Mesendoderm (in vitro differentiated cells): Measurements from ENCODE around the gene EBF3.
A peak's percentile ranks its signal among the peaks of the same experiment; 100 is the strongest.

Experiments used
- DNase-seq: peaks from one replicate; pipeline ENCODE4 v3.0.0; 2013
- H2AK5ac ChIP-seq: 2 replicates; pipeline ENCODE4 v1.6.1; 2013; ENCODE audit warnings: low read length, inconsistent platforms
- H2BK120ac ChIP-seq: 2 replicates; pipeline ENCODE4 v1.6.1; 2013; ENCODE audit warnings: low read depth, mild to moderate bottlenecking, low read length, moderate library complexity, mixed read lengths
- H2BK15ac ChIP-seq: replicated peaks from 2 replicates; pipeline ENCODE4 v1.6.1; 2013; ENCODE audit warnings: low read depth, mild to moderate bottlenecking, moderate library complexity
- H2BK5ac ChIP-seq: 2 replicates; pipeline ENCODE4 v1.6.1; 2013; ENCODE audit warnings: low read length, inconsistent platforms
- H3K18ac ChIP-seq: 2 replicates; pipeline ENCODE4 v1.6.1; 2013; ENCODE audit warnings: mild to moderate bottlenecking, low read length, mixed read lengths
- H3K23ac ChIP-seq: one replicate; pipeline ENCODE4 v1.6.1; 2013; ENCODE audit warnings: low read length
- H3K27ac ChIP-seq: 2 replicates; pipeline ENCODE4 v1.5.1; 2013; ENCODE audit warnings: low read depth, mild to moderate bottlenecking, inconsistent platforms, low read length, moderate library complexity
- H3K27me3 ChIP-seq: 2 replicates; pipeline ENCODE4 v1.6.1; 2013; ENCODE audit warnings: low read length, control low read depth, mild to moderate bottlenecking, inconsistent platforms; ENCODE audit not compliant: insufficient read depth, poor library complexity
- H3K36me3 ChIP-seq: 2 replicates; pipeline ENCODE4 v1.6.1; 2013; ENCODE audit warnings: low read length, inconsistent platforms; ENCODE audit not compliant: control insufficient read depth, insufficient read depth
- H3K4ac ChIP-seq: one replicate; pipeline ENCODE4 v1.6.1; 2013; ENCODE audit warnings: low read depth, mild to moderate bottlenecking, low read length, moderate library complexity
- H3K4me1 ChIP-seq: 2 replicates; pipeline ENCODE4 v1.6.1; 2013; ENCODE audit warnings: low read depth, low read length, inconsistent platforms; ENCODE audit not compliant: control insufficient read depth
- H3K4me2 ChIP-seq: 2 replicates; pipeline ENCODE4 v1.6.1; 2013; ENCODE audit warnings: low read length
- H3K4me3 ChIP-seq: 2 replicates; pipeline ENCODE4 v1.5.1; 2013; ENCODE audit warnings: mild to moderate bottlenecking, low read length
- H3K56ac ChIP-seq: one replicate; pipeline ENCODE4 v1.6.1; 2013; ENCODE audit warnings: low read length
- H3K79me1 ChIP-seq: 2 replicates; pipeline ENCODE4 v1.6.1; 2013; ENCODE audit warnings: low read length, inconsistent platforms
- H3K79me2 ChIP-seq: 2 replicates; pipeline ENCODE4 v1.6.1; 2013; ENCODE audit warnings: mild to moderate bottlenecking, low read length; ENCODE audit not compliant: control insufficient read depth, insufficient read depth
- H3K9ac ChIP-seq: 2 replicates; pipeline ENCODE4 v1.6.1; 2013; ENCODE audit warnings: low read length, inconsistent platforms
- H4K5ac ChIP-seq: one replicate; pipeline ENCODE4 v1.6.1; 2013; ENCODE audit warnings: low read length
- H4K8ac ChIP-seq: one replicate; pipeline ENCODE4 v1.6.1; 2013; ENCODE audit warnings: low read depth, mild to moderate bottlenecking, control low read depth, low read length, moderate library complexity
- WGBS: extraction: QIAGEN DNeasy Blood & Tissue Kit; methylation state at CpG from one replicate; pipeline ENCODE4 v1.1.7; 2013; ENCODE audit warnings: low lambda C conversion rate, missing lambda C conversion rate; ENCODE audit not compliant: insufficient coverage; ENCODE audit errors: extremely low coverage; 5-methylcytosine and 5-hydroxymethylcytosine counted together

EBF3 gene

GRCh38 chr10:130003787-130004613 is 39.9 kb upstream of the EBF3 start:
- Histone ChIP-seq H3K23ac (no peak overlapping the region), H2BK5ac (no peak overlapping the region), H4K5ac (no peak overlapping the region), H3K27me3 (no peaks in the 10 kb centered on the region), H3K9ac (no peak overlapping the region), H4K8ac (no peak overlapping the region), H2BK120ac (no peak overlapping the region), H3K56ac (no peak overlapping the region), H2BK15ac (no peak overlapping the region), H3K27ac (no peak overlapping the region), H3K36me3 (no peaks in the 10 kb centered on the region), H3K79me2 (no peaks in the 10 kb centered on the region), H3K4me1 (no peaks in the 10 kb centered on the region), H2AK5ac (no peak overlapping the region), H3K79me1 (no peaks in the 10 kb centered on the region), H3K18ac (no peak overlapping the region), H3K4ac (no peak overlapping the region), H3K4me2 (no peak overlapping the region), H3K4me3 (no peak overlapping the region)
- no CpG with 5 or more reads among the region's 8 CpGs for WGBS
- DNase-seq, result no peak

GRCh38 chr10:130003166-130003565 is 39.1 kb upstream of the EBF3 start:
- H3K4me2 ChIP-seq, result no peak overlapping the region
- H2BK15ac ChIP-seq, result no peak overlapping the region
- no peak overlapping the region for H3K27ac ChIP-seq
- no peak overlapping the region for H3K56ac ChIP-seq
- no peaks in the 10 kb centered on the region for H3K79me2 ChIP-seq
- no peaks in the 10 kb centered on the region for H3K4me1 ChIP-seq
- no peak overlapping the region for H4K5ac ChIP-seq
- no peak overlapping the region for H3K4ac ChIP-seq
- H3K4me3 ChIP-seq, result no peak overlapping the region
- no peaks in the 10 kb centered on the region for H3K79me1 ChIP-seq
- H3K18ac ChIP-seq, result no peak overlapping the region
- H2BK120ac ChIP-seq, result no peak overlapping the region
- H3K36me3 ChIP-seq, result no peaks in the 10 kb centered on the region
- H2AK5ac ChIP-seq, result no peak overlapping the region
- H3K23ac ChIP-seq, result no peak overlapping the region
- no peak overlapping the region for H3K9ac ChIP-seq
- H2BK5ac ChIP-seq, result no peak overlapping the region
- no peak overlapping the region for H4K8ac ChIP-seq
- no peak for DNase-seq
- H3K27me3 ChIP-seq, result no peaks in the 10 kb centered on the region
- WGBS, result no CpG with 5 or more reads among the region's 9 CpGs

- Histone ChIP-seq H3K23ac (no peak overlapping the region), H3K4me1 (no peaks in the 10 kb centered on the region), H3K27ac (no peak overlapping the region), H2BK15ac (no peak overlapping the region), H3K79me2 (no peaks in the 10 kb centered on the region), H3K4me2 (no peak overlapping the region), H3K56ac (no peak overlapping the region), H2AK5ac (no peak overlapping the region), H3K79me1 (no peaks in the 10 kb centered on the region), H2BK120ac (no peak overlapping the region), H2BK5ac (no peak overlapping the region), H3K36me3 (no peaks in the 10 kb centered on the region), H4K5ac (no peak overlapping the region), H3K4ac (no peak overlapping the region), H3K9ac (no peak overlapping the region), H4K8ac (no peak overlapping the region), H3K4me3 (no peak overlapping the region), H3K18ac (no peak overlapping the region), H3K27me3 (no peaks in the 10 kb centered on the region)
- no CpG with 5 or more reads among the region's 14 CpGs for WGBS
- no peak for DNase-seq
Observed at GRCh38 chr10:130002606-130003005, 38.5 kb upstream of the EBF3 start.

DNA sequence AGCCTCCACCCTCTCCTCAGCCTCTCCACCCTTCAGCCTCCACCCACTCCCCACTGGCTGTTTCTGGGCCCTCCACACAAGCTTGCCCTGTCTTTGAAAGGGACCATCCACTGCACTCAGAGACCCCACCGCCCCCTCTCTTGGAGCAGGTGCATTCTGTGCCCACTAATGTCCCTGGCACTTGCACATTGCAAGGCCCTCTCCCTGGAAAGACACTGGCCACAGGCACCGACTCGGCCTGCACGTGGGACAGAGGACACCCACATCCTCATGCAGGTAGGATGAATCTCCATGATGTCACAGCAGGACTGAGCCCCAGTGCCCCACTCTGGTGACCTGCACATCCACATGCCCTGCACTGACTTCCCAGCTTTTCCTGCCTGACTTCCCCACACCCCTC is 36.8 kb upstream of the EBF3 start:
- H3K4me3 ChIP-seq, result no peak overlapping the region
- no peak overlapping the region for H3K56ac ChIP-seq
- H3K27ac ChIP-seq, result no peak overlapping the region
- H3K27me3 ChIP-seq, result no peaks in the 10 kb centered on the region
- H3K18ac ChIP-seq, result no peak overlapping the region
- DNase-seq, result no peak
- H3K23ac ChIP-seq, result no peak overlapping the region
- H3K4me1 ChIP-seq, result no peaks in the 10 kb centered on the region
- no CpG with 5 or more reads among the region's 4 CpGs for WGBS
- H3K9ac ChIP-seq, result no peak overlapping the region
- no peak overlapping the region for H2BK15ac ChIP-seq
- no peaks in the 10 kb centered on the region for H3K79me2 ChIP-seq
- no peak overlapping the region for H4K5ac ChIP-seq
- H2BK5ac ChIP-seq, result no peak overlapping the region
- no peak overlapping the region for H2AK5ac ChIP-seq
- H4K8ac ChIP-seq, result no peak overlapping the region
- H2BK120ac ChIP-seq, result no peak overlapping the region
- H3K4me2 ChIP-seq, result no peak overlapping the region
- H3K79me1 ChIP-seq, result no peaks in the 10 kb centered on the region
- H3K36me3 ChIP-seq, result no peaks in the 10 kb centered on the region
- H3K4ac ChIP-seq, result no peak overlapping the region

DNA sequence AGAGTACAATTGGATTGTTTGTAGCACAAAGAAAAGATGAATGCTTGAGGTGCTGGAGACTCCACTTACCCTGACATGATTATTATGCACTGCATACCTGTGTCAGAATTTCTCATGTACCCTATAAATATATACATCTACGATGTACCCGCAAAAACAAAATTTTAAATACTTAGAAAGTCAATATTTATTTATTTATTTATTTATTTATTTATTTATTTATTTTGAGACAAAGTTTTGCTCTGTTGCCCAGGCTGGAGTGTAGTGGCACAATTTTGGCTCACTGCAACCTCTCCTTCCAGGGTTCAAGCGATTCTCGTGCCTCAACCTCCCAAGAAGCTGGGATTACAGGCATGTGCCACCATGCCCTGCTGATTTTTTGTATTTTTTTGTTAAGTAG is 35.1 kb upstream of the EBF3 start:
- no peak overlapping the region for H2BK15ac ChIP-seq
- H3K79me1 ChIP-seq, result no peaks in the 10 kb centered on the region
- H3K4me2 ChIP-seq, result no peak overlapping the region
- H2AK5ac ChIP-seq, result no peak overlapping the region
- H3K4ac ChIP-seq, result no peak overlapping the region
- H3K9ac ChIP-seq, result no peak overlapping the region
- DNase-seq, result no peak
- H3K56ac ChIP-seq, result no peak overlapping the region
- no peaks in the 10 kb centered on the region for H3K36me3 ChIP-seq
- H4K5ac ChIP-seq, result no peak overlapping the region
- H3K4me1 ChIP-seq, result no peaks in the 10 kb centered on the region
- no peak overlapping the region for H3K27ac ChIP-seq
- no peak overlapping the region for H3K23ac ChIP-seq
- H3K27me3 ChIP-seq, result no peaks in the 10 kb centered on the region
- H2BK5ac ChIP-seq, result no peak overlapping the region
- H3K79me2 ChIP-seq, result no peaks in the 10 kb centered on the region
- no peak overlapping the region for H2BK120ac ChIP-seq
- no peak overlapping the region for H3K18ac ChIP-seq
- no peak overlapping the region for H4K8ac ChIP-seq
- no CpG with 5 or more reads among the region's 4 CpGs for WGBS
- H3K4me3 ChIP-seq, result no peak overlapping the region

GRCh38 chr10:129993621-129994020 is 29.5 kb upstream of the EBF3 start:
- no peak overlapping the region for H3K56ac ChIP-seq
- H3K23ac ChIP-seq, result no peak overlapping the region
- no peak overlapping the region for H2BK15ac ChIP-seq
- H3K36me3 ChIP-seq, result no peaks in the 10 kb centered on the region
- no peak overlapping the region for H3K4me2 ChIP-seq
- H3K79me2 ChIP-seq, result no peaks in the 10 kb centered on the region
- no peaks in the 10 kb centered on the region for H3K4me1 ChIP-seq
- no peak overlapping the region for H3K27ac ChIP-seq
- H3K18ac ChIP-seq, result no peak overlapping the region
- WGBS, result no CpG with 5 or more reads among the region's 1 CpG
- no peaks in the 10 kb centered on the region for H3K27me3 ChIP-seq
- peak; percentile 16 for DNase-seq
- H2AK5ac ChIP-seq, result no peak overlapping the region
- H4K8ac ChIP-seq, result no peak overlapping the region
- no peaks in the 10 kb centered on the region for H3K79me1 ChIP-seq
- no peak overlapping the region for H2BK5ac ChIP-seq
- no peak overlapping the region for H3K4ac ChIP-seq
- H4K5ac ChIP-seq, result no peak overlapping the region
- H3K4me3 ChIP-seq, result no peak overlapping the region
- no peak overlapping the region for H3K9ac ChIP-seq
- H2BK120ac ChIP-seq, result no peak overlapping the region
